Natural killer cell treated with Interleukin-12 subunit alpha and Interleukin-12 subunit beta and Interleukin-15 and Interleukin-18, amount 100 ng/mL, for 72 hours (primary cell): ENCODE results near the gene SOX13. TPM values are rescaled to one million over a fixed set of nuclear protein-coding genes. Genes with fewer than 3 reads are reported as not detected.
A peak's percentile ranks its signal among the peaks of the same experiment; 100 is the strongest.

Source experiments
- ATAC-seq, 2 donors: fragments of 150-1000 bp; cut with Tn5 transposase in 1 of 2; sonication (Bioruptor Pico), chemical (Tn5 transposase) in 1 of 2; 2 replicates each; pipeline ENCODE4 v1.10.0; 2021
- DNase-seq: peaks from one replicate; pipeline ENCODE4 v3.0.0; 2022; ENCODE audit warnings: low spot score
- H3K27ac Mint-ChIP-seq, 2 donors: 1 replicate in 1 of 2; 2 replicates in 1 of 2; pipeline ENCODE4 v1.8.0; 2022; ENCODE audit warnings: mixed read lengths in 2 of 2, mild to moderate bottlenecking in 1 of 2, moderate library complexity in 1 of 2
- H3K27me3 Mint-ChIP-seq, 2 donors: 1 replicate in 1 of 2; 2 replicates in 1 of 2; pipeline ENCODE4 v1.8.0; 2022; ENCODE audit warnings: mixed read lengths in 2 of 2
- H3K36me3 Mint-ChIP-seq: one replicate; pipeline ENCODE4 v1.8.0; 2022; ENCODE audit warnings: mixed read lengths
- H3K4me1 Mint-ChIP-seq, 2 donors: 1 replicate in 1 of 2; 2 replicates in 1 of 2; pipeline ENCODE4 v1.8.0; 2022; ENCODE audit warnings: low read depth in 2 of 2, mixed read lengths in 2 of 2, mild to moderate bottlenecking in 1 of 2
- H3K4me3 Mint-ChIP-seq: one replicate; pipeline ENCODE4 v1.8.0; 2022; ENCODE audit warnings: mixed read lengths
- H3K9me3 Mint-ChIP-seq: 2 replicates; pipeline ENCODE4 v1.8.0; 2022; ENCODE audit warnings: mixed read lengths
- total RNA-seq, 2 donors: library from RNA; stranded (reverse); gene quantifications; one replicate each; pipeline ENCODE4 v1.2.3, GENCODE V29; 2022

Gene SOX13
- total RNA-seq, 2 donors from 2014 or later, result 5.9 to 8.3 TPM

- H3K36me3 Mint-ChIP-seq, result no peaks in the 10 kb centered on the region
- peaks cover 0 to 4% of the 10 kb centered on the region in 2 donors for H3K27me3 Mint-ChIP-seq
- no peak overlapping the region for H3K4me3 Mint-ChIP-seq
- no peak overlapping the region for H3K27ac Mint-ChIP-seq
- H3K9me3 Mint-ChIP-seq, result no peaks in the 10 kb centered on the region
- ATAC-seq (no peak), DNase-seq (no peak)
- no peaks in the 10 kb centered on the region for H3K4me1 Mint-ChIP-seq
Observed at GRCh38 chr1:204161609-204162493, 88.9 kb downstream of the SOX13 start.

GRCh38 chr1:204162494-204163074 is 89.7 kb downstream of the SOX13 start:
- no peaks in the 10 kb centered on the region for H3K4me1 Mint-ChIP-seq
- H3K27ac Mint-ChIP-seq, result no peak overlapping the region
- peaks cover 4 to 8% of the 10 kb centered on the region in 2 donors for H3K27me3 Mint-ChIP-seq

GRCh38 chr1:204166219-204166618 is 93.3 kb downstream of the SOX13 start, which contains the start of gene REN:
Gene REN, minus strand, starts transcription at chr1:204166337. Its CDS starts 44 bp downstream, at chr1:204166293.
- H3K27me3 Mint-ChIP-seq, result peaks cover 6 to 8% of the 10 kb centered on the region in 2 donors
- peaks cover 4% of the 10 kb centered on the region for H3K9me3 Mint-ChIP-seq
- DNase-seq (no peak), ATAC-seq (no peak)
- no peaks in the 10 kb centered on the region for H3K4me1 Mint-ChIP-seq
- H3K36me3 Mint-ChIP-seq, result peaks cover 12% of the 10 kb centered on the region
- no peak within 1 kb of the TSS for H3K27ac Mint-ChIP-seq
- no peak within 1 kb of the TSS for H3K4me3 Mint-ChIP-seq

More at GRCh38 chr1:204162494-204163074, 89.7 kb downstream of the SOX13 start:
- DNase-seq, result peak; percentile 77
- Mint-ChIP-seq H3K36me3 (no peaks in the 10 kb centered on the region), H3K4me3 (no peak overlapping the region), H3K9me3 (no peaks in the 10 kb centered on the region)
- ATAC-seq, result peak; percentile 81 to 84

- Mint-ChIP-seq H3K9me3 (peaks cover 4% of the 10 kb centered on the region), H3K4me3 (no peak overlapping the region), H3K4me1 (no peaks in the 10 kb centered on the region), H3K36me3 (peaks cover 17% of the 10 kb centered on the region), H3K27me3 (peaks cover 6 to 11% of the 10 kb centered on the region in 2 donors), H3K27ac (no peak overlapping the region)
- DNase-seq, result no peak
- ATAC-seq, result no peak
Observed at GRCh38 chr1:204167730-204168129, 94.8 kb downstream of the SOX13 start.

- no peaks in the 10 kb centered on the region for H3K4me1 Mint-ChIP-seq
- peaks cover 4% of the 10 kb centered on the region for H3K9me3 Mint-ChIP-seq
- no peak overlapping the region for H3K4me3 Mint-ChIP-seq
- H3K27ac Mint-ChIP-seq, result no peak overlapping the region
- ATAC-seq (no peak), DNase-seq (no peak)
- H3K36me3 Mint-ChIP-seq, result peaks cover 17% of the 10 kb centered on the region
- peaks cover 6 to 15% of the 10 kb centered on the region in 2 donors for H3K27me3 Mint-ChIP-seq
Observed at GRCh38 chr1:204169858-204170257, 96.9 kb downstream of the SOX13 start.

GRCh38 chr1:204170494-204171155 is 97.7 kb downstream of the SOX13 start:
- DNase-seq (no peak), ATAC-seq (no peak)
- H3K27me3 Mint-ChIP-seq, result peaks cover 6 to 15% of the 10 kb centered on the region in 2 donors
- H3K4me1 Mint-ChIP-seq, result no peaks in the 10 kb centered on the region
- H3K9me3 Mint-ChIP-seq, result peaks cover 4% of the 10 kb centered on the region
- H3K27ac Mint-ChIP-seq, result no peak overlapping the region
- H3K36me3 Mint-ChIP-seq, result peaks cover 17% of the 10 kb centered on the region
- no peak overlapping the region for H3K4me3 Mint-ChIP-seq

GRCh38 chr1:204171751-204172178 is 98.8 kb downstream of the SOX13 start:
- ATAC-seq (no peak), DNase-seq (no peak)
- H3K9me3 Mint-ChIP-seq, result peaks cover 4% of the 10 kb centered on the region
- peaks cover 6 to 11% of the 10 kb centered on the region in 2 donors for H3K27me3 Mint-ChIP-seq
- no peak overlapping the region for H3K4me3 Mint-ChIP-seq
- no peak overlapping the region for H3K27ac Mint-ChIP-seq
- H3K36me3 Mint-ChIP-seq, result peaks cover 17% of the 10 kb centered on the region
- no peaks in the 10 kb centered on the region for H3K4me1 Mint-ChIP-seq

GRCh38 chr1:204172404-204173029 is 99.6 kb downstream of the SOX13 start:
- Mint-ChIP-seq H3K4me3 (no peak overlapping the region), H3K9me3 (peaks cover 4% of the 10 kb centered on the region), H3K4me1 (no peaks in the 10 kb centered on the region), H3K27ac (no peak overlapping the region), H3K36me3 (peaks cover 17% of the 10 kb centered on the region), H3K27me3 (peaks cover 2 to 7% of the 10 kb centered on the region in 2 donors)
- no peak for DNase-seq
- no peak for ATAC-seq

GRCh38 chr1:204174958-204175357 is 102.0 kb downstream of the SOX13 start:
- Mint-ChIP-seq H3K9me3 (peaks cover 4% of the 10 kb centered on the region), H3K4me1 (no peaks in the 10 kb centered on the region), H3K4me3 (no peak overlapping the region), H3K36me3 (peaks cover 14% of the 10 kb centered on the region), H3K27me3 (peaks cover 0 to 7% of the 10 kb centered on the region in 2 donors), H3K27ac (no peak overlapping the region)
- ATAC-seq (no peak), DNase-seq (no peak)

GRCh38 chr1:204176049-204176448 is 103.1 kb downstream of the SOX13 start:
- Mint-ChIP-seq H3K4me1 (no peaks in the 10 kb centered on the region), H3K4me3 (no peak overlapping the region), H3K9me3 (no peaks in the 10 kb centered on the region), H3K27me3 (peaks cover 0 to 7% of the 10 kb centered on the region in 2 donors), H3K27ac (no peak overlapping the region), H3K36me3 (peaks cover 5% of the 10 kb centered on the region)
- ATAC-seq (no peak), DNase-seq (no peak)

- no peaks in the 10 kb centered on the region for H3K36me3 Mint-ChIP-seq
- H3K27me3 Mint-ChIP-seq, result peaks cover 0 to 4% of the 10 kb centered on the region in 2 donors
- no peak overlapping the region for H3K27ac Mint-ChIP-seq
- no peak for DNase-seq
- ATAC-seq, result no peak
- no peak overlapping the region for H3K4me3 Mint-ChIP-seq
- H3K4me1 Mint-ChIP-seq, result no peaks in the 10 kb centered on the region
- no peaks in the 10 kb centered on the region for H3K9me3 Mint-ChIP-seq
Observed at GRCh38 chr1:204177133-204177532, 104.2 kb downstream of the SOX13 start.
